B cell (primary cell): Measurements from ENCODE around the gene CD300LD. TPM values are rescaled to one million over a fixed set of nuclear protein-coding genes. Genes with fewer than 3 reads are reported as not detected.

ENCODE experiments used
- ATAC-seq: fragments of 200-7000 bp; cut with Tn5 transposase; one replicate; pipeline ENCODE4 v1.10.0; 2021; ENCODE audit warnings: low read depth, mild to moderate bottlenecking, moderate number of reproducible peaks, moderate library complexity
- CTCF ChIA-PET: fragments of 350-600 bp; sonication (Branson Sonifier 250); formaldehyde crosslinking; loops from one replicate; lab custom pipeline; 2021; ENCODE audit warnings: antibody characterized with exemption, inconsistent platforms; lab: Charles Lee
- POLR2A ChIA-PET: fragments of 350-600 bp; sonication (Branson Sonifier 250); formaldehyde crosslinking; loops from one replicate; lab custom pipeline; 2021; ENCODE audit warnings: antibody characterized with exemption; lab: Charles Lee
- DNase-seq: peaks from one replicate; pipeline ENCODE4 v3.0.0; 2013
- H2AFZ ChIP-seq: 2 replicates; pipeline ENCODE4 v1.6.1; 2012; ENCODE audit warnings: mild to moderate bottlenecking, low read depth, low read length; ENCODE audit not compliant: insufficient read depth, poor library complexity, severe bottlenecking
- H3K27ac ChIP-seq, 2 donors: 1 replicate in 1 of 2; 2 replicates in 1 of 2; pipeline ENCODE4 v1.5.1; 2012 to 2013; ENCODE audit warnings: low read length in 2 of 2, mild to moderate bottlenecking in 2 of 2, moderate library complexity in 1 of 2
- H3K27me3 ChIP-seq, 4 experiments: fragments of 200-600 bp in 1 of 4; sonication (generic) in 1 of 4; replicated peaks in 1 of 4; 1 replicate in 2 of 4; 2 replicates in 2 of 4; pipeline versions ENCODE4 v1.6.1 to v1.7.0; 2013 to 2016; ENCODE audit warnings: low read length in 3 of 4, mild to moderate bottlenecking in 2 of 4, mixed read lengths in 1 of 4, moderate library complexity in 1 of 4; ENCODE audit not compliant: insufficient read depth in 4 of 4, control insufficient read depth in 3 of 4; ENCODE audit errors: control extremely low read depth in 1 of 4
- H3K36me3 ChIP-seq, 2 experiments: replicated peaks in 1 of 2; 1 replicate in 1 of 2; 2 replicates in 1 of 2; pipeline versions ENCODE4 v1.6.1 to v1.7.1; 2013; ENCODE audit warnings: low read length in 1 of 2; ENCODE audit not compliant: insufficient read depth in 2 of 2, control insufficient read depth in 1 of 2; ENCODE audit errors: control extremely low read depth in 1 of 2, extremely low read depth in 1 of 2
- H3K4me1 ChIP-seq, 2 donors: fragments of 200-600 bp in 1 of 2; sonication (generic) in 1 of 2; 1 replicate in 1 of 2; 2 replicates in 1 of 2; pipeline versions ENCODE4 v1.5.1 to v1.6.1; 2013 to 2017; ENCODE audit warnings: low read length in 2 of 2; ENCODE audit not compliant: control insufficient read depth in 2 of 2, insufficient read depth in 2 of 2
- H3K4me2 ChIP-seq: replicated peaks from 2 replicates; pipeline ENCODE3; 2012; ENCODE audit warnings: mild to moderate bottlenecking, low read depth, low read length; ENCODE audit not compliant: poor library complexity, severe bottlenecking
- H3K4me3 ChIP-seq, 5 experiments: fragments of 200-600 bp in 1 of 5; sonication (generic) in 1 of 5; 1 replicate in 3 of 5; 2 replicates in 2 of 5; pipeline versions ENCODE4 v1.5.1 to v1.7.0; 2011 to 2016; ENCODE audit warnings: low read length in 4 of 5, mild to moderate bottlenecking in 4 of 5, low read depth in 2 of 5, control low read depth in 1 of 5, moderate library complexity in 1 of 5; ENCODE audit not compliant: insufficient read depth in 1 of 5; ENCODE audit errors: control extremely low read depth in 1 of 5, extremely low read depth in 1 of 5
- H3K79me2 ChIP-seq: fragments of 200-600 bp; sonication (generic); one replicate; pipeline ENCODE4 v1.6.0; 2016; ENCODE audit warnings: low read length; ENCODE audit not compliant: control insufficient read depth, insufficient read depth
- H3K9ac ChIP-seq: fragments of 200-600 bp; sonication (generic); 2 replicates; pipeline ENCODE4 v1.6.1; 2017; ENCODE audit warnings: mild to moderate bottlenecking, low read length, moderate library complexity
- H3K9me3 ChIP-seq, 3 donors: one replicate each; pipeline versions ENCODE4 v1.6.1 to v1.7.1; 2013; ENCODE audit warnings: low read length in 2 of 3; ENCODE audit not compliant: control insufficient read depth in 2 of 3, insufficient read depth in 1 of 3; ENCODE audit errors: control extremely low read depth in 1 of 3
- H4K20me1 ChIP-seq: 2 replicates; pipeline ENCODE4 v1.6.0; 2012; ENCODE audit warnings: mild to moderate bottlenecking, low read length; ENCODE audit not compliant: insufficient read depth, control insufficient read depth, poor library complexity, severe bottlenecking
- H3K27ac Mint-ChIP-seq: one replicate; pipeline ENCODE4 v1.8.0; 2021; ENCODE audit warnings: mixed read lengths
- H3K27me3 Mint-ChIP-seq: one replicate; pipeline ENCODE4 v1.8.0; 2021; ENCODE audit warnings: mixed read lengths
- H3K4me1 Mint-ChIP-seq: one replicate; pipeline ENCODE4 v1.8.0; 2021; ENCODE audit warnings: mixed read lengths
- H3K4me3 Mint-ChIP-seq: one replicate; pipeline ENCODE4 v1.8.0; 2021; ENCODE audit warnings: mixed read lengths
- H3K9me3 Mint-ChIP-seq: one replicate; pipeline ENCODE4 v1.8.0; 2022; ENCODE audit warnings: mixed read lengths; ENCODE audit not compliant: insufficient read depth
- EZH2 ChIP-seq: IDR thresholded peaks from 2 replicates; pipeline ENCODE4 v1.6.1; 2012; ENCODE audit warnings: borderline replicate concordance, low read depth, mild to moderate bottlenecking, moderate library complexity, low read length; ENCODE audit not compliant: insufficient read depth, poor library complexity, severe bottlenecking
- WGBS: methylation state at CpG from one replicate; pipeline ENCODE4 v1.1.5; 2013; ENCODE audit warnings: missing lambda C conversion rate; ENCODE audit not compliant: insufficient coverage; 5-methylcytosine and 5-hydroxymethylcytosine counted together
- intact Hi-C: fragments of 100-400 bp; cut with micrococcal nuclease; formaldehyde crosslinking; loops from one replicate; pipeline ENCODE4 v1.10.0; 2022
- polyA plus RNA-seq: library from polyadenylated mRNA; depleted of rRNA; stranded (reverse); fragments of >200 nt; gene quantifications from 2 replicates; pipeline ENCODE4 v1.2.3, GENCODE V29; 2012
- total RNA-seq, 2 donors: library from RNA; stranded (reverse); fragments of 120-200 nt in 1 of 2; gene quantifications; 1 replicate in 1 of 2; 2 replicates in 1 of 2; pipeline versions ENCODE4 v1.2.3 to v1.2.4, GENCODE V29; 2013 to 2022
- TF ChIP-seq, protein P1 (sequence below): fragments of 200-600 bp; IDR thresholded peaks from one replicate; pipeline ENCODE4 v1.8.0; 2022; ENCODE audit warnings: antibody characterized with exemption, mild to moderate bottlenecking

Gene CD300LD
- total and polyA plus RNA-seq, 2 donors (not counting 1 experiment from before 2014, with no cell fraction given), result not detected

DNA sequence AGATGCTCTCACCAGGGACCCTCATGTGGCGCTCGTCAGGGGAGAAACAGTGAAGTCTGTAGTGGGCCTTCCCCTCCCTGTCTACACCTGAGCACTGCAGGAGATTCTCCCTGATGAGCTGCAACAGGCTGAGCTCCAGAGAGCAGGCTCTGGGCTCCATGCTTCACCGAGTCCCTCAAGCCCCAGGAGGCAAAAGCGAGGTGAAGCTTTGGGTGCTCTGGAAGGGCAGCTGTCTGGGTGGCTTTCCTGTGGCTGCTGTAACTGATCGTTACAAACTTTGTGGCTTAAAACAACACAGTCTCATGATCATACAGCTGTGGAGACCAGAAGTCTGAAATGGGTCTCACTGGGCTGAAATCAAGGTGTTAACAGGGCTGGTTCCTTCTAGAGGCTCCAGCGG lies 12.1 kb upstream of the CD300LD start:
- Histone ChIP-seq H3K9me3 (peaks cover 0 to 13% (median 3%) of the 10 kb centered on the region in 3 donors), H3K27ac (no peak overlapping the region), H2AFZ (no peak overlapping the region), H3K79me2 (no peaks in the 10 kb centered on the region), H3K36me3 (no peaks in the 10 kb centered on the region), H3K27me3 (peaks cover 0 to 7% (median 1%) of the 10 kb centered on the region in 4 experiments), H3K4me2 (peak overlapping the region; percentile 40), H3K4me1 (peaks cover 43 to 46% of the 10 kb centered on the region in 2 donors), H3K4me3 (no peak overlapping the region), H3K9ac (no peak overlapping the region), H4K20me1 (no peaks in the 10 kb centered on the region)
- Mint-ChIP-seq H3K27ac (peak overlapping the region; percentile 24), H3K4me1 (peaks cover 40% of the 10 kb centered on the region), H3K9me3 (no peaks in the 10 kb centered on the region), H3K27me3 (peaks cover 10% of the 10 kb centered on the region), H3K4me3 (no peak overlapping the region)
- DNase-seq, result peak; percentile 46
- CTCF ChIA-PET, result interaction anchor here (0.7 to 1.9 kb wide), 10 partner anchors 15 to 357 kb away, joined by 3 to 8 read pairs (median 4); no protein-coding TSS in a partner anchor
- intact Hi-C loops, result loop anchor here (5.0 kb wide), 2 partner anchors 38 to 237 kb away; partner anchors contain the start of gene GPR142
- WGBS, result 8% methylated on average over 6 of the region's 6 CpGs
- POLR2A ChIA-PET, result no interaction called here
- ATAC-seq, result peak; percentile 73
- TF ChIP-seq EZH2, result no peak
- TF ChIP-seq, protein P1, sequence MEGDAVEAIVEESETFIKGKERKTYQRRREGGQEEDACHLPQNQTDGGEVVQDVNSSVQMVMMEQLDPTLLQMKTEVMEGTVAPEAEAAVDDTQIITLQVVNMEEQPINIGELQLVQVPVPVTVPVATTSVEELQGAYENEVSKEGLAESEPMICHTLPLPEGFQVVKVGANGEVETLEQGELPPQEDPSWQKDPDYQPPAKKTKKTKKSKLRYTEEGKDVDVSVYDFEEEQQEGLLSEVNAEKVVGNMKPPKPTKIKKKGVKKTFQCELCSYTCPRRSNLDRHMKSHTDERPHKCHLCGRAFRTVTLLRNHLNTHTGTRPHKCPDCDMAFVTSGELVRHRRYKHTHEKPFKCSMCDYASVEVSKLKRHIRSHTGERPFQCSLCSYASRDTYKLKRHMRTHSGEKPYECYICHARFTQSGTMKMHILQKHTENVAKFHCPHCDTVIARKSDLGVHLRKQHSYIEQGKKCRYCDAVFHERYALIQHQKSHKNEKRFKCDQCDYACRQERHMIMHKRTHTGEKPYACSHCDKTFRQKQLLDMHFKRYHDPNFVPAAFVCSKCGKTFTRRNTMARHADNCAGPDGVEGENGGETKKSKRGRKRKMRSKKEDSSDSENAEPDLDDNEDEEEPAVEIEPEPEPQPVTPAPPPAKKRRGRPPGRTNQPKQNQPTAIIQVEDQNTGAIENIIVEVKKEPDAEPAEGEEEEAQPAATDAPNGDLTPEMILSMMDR, result no peak

DNA sequence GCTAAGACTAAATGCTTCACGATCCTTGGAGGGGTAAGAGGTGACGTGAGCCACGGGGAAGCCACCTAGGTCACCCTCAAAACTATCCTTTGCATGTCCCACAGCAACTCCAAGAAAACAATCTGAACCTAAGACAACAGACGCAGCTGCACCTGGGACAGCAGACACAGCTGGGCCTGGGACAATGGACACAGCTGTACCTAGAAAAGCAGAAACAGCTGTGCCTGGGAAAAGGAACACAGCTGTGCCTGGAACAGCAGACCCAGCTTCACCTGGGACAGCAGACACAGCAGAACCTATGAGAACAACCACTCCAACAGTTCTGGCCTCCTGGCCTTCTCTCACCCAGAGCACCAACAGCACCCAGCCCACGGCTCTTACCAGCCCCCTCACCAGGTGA lies 11.7 kb upstream of the CD300LD start:
- no peaks in the 10 kb centered on the region for H3K36me3 ChIP-seq
- H3K4me2 ChIP-seq, result peak overlapping the region; percentile 40
- no peaks in the 10 kb centered on the region for H4K20me1 ChIP-seq
- H3K27me3 ChIP-seq, result peaks cover 0 to 7% (median 1%) of the 10 kb centered on the region in 4 experiments
- H3K9me3 ChIP-seq, result peaks cover 0 to 13% (median 3%) of the 10 kb centered on the region in 3 donors
- no peaks in the 10 kb centered on the region for H3K79me2 ChIP-seq
- TF ChIP-seq, protein P1, result no peak
- TF ChIP-seq EZH2, result no peak
- Mint-ChIP-seq H3K27ac (no peak overlapping the region), H3K27me3 (peaks cover 8% of the 10 kb centered on the region), H3K4me1 (peaks cover 44% of the 10 kb centered on the region), H3K9me3 (no peaks in the 10 kb centered on the region), H3K4me3 (no peak overlapping the region)
- ChIA-PET POLR2A (no interaction called here), CTCF (interaction anchor here (0.8 to 1.9 kb wide), 15 partner anchors 13 to 357 kb away, joined by 3 to 8 read pairs (median 4); partner anchors contain the start of gene CD300H)
- 31% methylated on average over 2 of the region's 5 CpGs for WGBS
- H3K9ac ChIP-seq, result no peak overlapping the region
- intact Hi-C loops, result loop anchor here (5.0 kb wide), 2 partner anchors 39 to 236 kb away; partner anchors contain the start of gene GPR142
- no peak for ATAC-seq
- H3K4me1 ChIP-seq, result peaks cover 48 to 50% of the 10 kb centered on the region in 2 donors
- H3K4me3 ChIP-seq, result no peak overlapping the region
- no peak for DNase-seq
- no peak overlapping the region for H3K27ac ChIP-seq
- no peak overlapping the region for H2AFZ ChIP-seq
